Ascending aorta (tissue), 2 donors: ENCODE measurements around the gene BRD4. TPM values are rescaled to one million over a fixed set of nuclear protein-coding genes. Genes with fewer than 3 reads are reported as not detected.

Source experiments
- DNase-seq, 2 donors: peaks; one replicate each; pipeline ENCODE4 v3.0.0-alpha.2; 2019; ENCODE audit warnings: low spot score in 2 of 2
- H3K27ac ChIP-seq, 2 donors: fragments of 200-600 bp; sonication (generic); one replicate each; pipeline ENCODE4 v1.5.1; 2016 to 2017; ENCODE audit warnings: mild to moderate bottlenecking in 1 of 2
- H3K27me3 ChIP-seq: fragments of 200-600 bp; sonication (generic); one replicate; pipeline ENCODE4 v1.5.1; 2017
- H3K36me3 ChIP-seq, 2 donors: fragments of 200-600 bp; sonication (generic); one replicate each; pipeline ENCODE4 v1.5.1; 2016
- H3K4me1 ChIP-seq, 2 donors: fragments of 200-600 bp; sonication (generic); one replicate each; pipeline ENCODE4 v1.5.1; 2016 to 2017; ENCODE audit warnings: mild to moderate bottlenecking in 1 of 2
- H3K4me3 ChIP-seq, 2 donors: fragments of 200-600 bp; sonication (generic); one replicate each; pipeline ENCODE4 v1.5.1; 2016 to 2017; ENCODE audit warnings: mild to moderate bottlenecking in 1 of 2
- H3K9me3 ChIP-seq, 2 donors: fragments of 200-600 bp; sonication (generic); one replicate each; pipeline ENCODE4 v1.5.1; 2016
- intact Hi-C: fragments of 100-400 bp; cut with DNase I; formaldehyde crosslinking; loops from one replicate; pipeline ENCODE4 v1.15.1; 2023
- total RNA-seq: library from RNA; depleted of rRNA; stranded (reverse); fragments of >200 nt; gene quantifications from one replicate; pipeline ENCODE4 v1.1.0, GENCODE V29; 2016
- TF ChIP-seq, protein P1 (sequence below), 3 experiments: fragments of 200-600 bp in 2 of 3; fragments of 450-650 bp in 1 of 3; sonication (generic) in 2 of 3; IDR thresholded peaks; one replicate each; pipeline ENCODE4 v1.5.1; 2016 to 2019; ENCODE audit warnings: antibody characterized with exemption in 3 of 3, mild to moderate bottlenecking in 1 of 3, moderate library complexity in 1 of 3

Gene BRD4
- total RNA-seq, 1 donor from 2014 or later = 55.3 TPM

DNA sequence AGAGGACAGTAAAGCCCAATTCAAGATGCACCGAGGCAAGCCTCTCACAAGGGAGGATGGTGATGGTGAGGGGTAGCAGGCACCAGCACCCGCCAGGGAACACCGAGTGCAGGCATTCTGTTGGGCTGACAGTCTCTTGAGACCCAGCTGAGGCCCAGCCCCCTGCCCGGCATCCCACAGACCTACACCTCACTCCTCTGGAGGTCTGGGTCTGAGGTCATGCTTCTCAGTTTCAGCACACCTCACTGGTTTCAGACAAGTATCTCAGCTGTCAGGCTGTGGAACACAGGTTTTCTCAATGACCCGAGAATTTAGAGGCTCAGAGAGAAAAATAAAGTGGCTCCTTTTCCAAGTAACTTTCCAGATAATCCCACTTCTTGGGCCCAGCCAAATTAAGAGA is 72.4 kb downstream of the BRD4 start:
- H3K36me3 ChIP-seq = peaks cover 91 to 99% of the 10 kb centered on the region in 2 donors
- no peaks in the 10 kb centered on the region for H3K9me3 ChIP-seq
- H3K27me3 ChIP-seq = no peaks in the 10 kb centered on the region
- H3K4me1 ChIP-seq = peaks cover 13 to 15% of the 10 kb centered on the region in 2 donors
- DNase-seq = no peak
- intact Hi-C loops = loop anchor here (5.0 kb wide), 2 partner anchors 177 to 192 kb away; no protein-coding TSS in a partner anchor
- TF ChIP-seq, protein P1, sequence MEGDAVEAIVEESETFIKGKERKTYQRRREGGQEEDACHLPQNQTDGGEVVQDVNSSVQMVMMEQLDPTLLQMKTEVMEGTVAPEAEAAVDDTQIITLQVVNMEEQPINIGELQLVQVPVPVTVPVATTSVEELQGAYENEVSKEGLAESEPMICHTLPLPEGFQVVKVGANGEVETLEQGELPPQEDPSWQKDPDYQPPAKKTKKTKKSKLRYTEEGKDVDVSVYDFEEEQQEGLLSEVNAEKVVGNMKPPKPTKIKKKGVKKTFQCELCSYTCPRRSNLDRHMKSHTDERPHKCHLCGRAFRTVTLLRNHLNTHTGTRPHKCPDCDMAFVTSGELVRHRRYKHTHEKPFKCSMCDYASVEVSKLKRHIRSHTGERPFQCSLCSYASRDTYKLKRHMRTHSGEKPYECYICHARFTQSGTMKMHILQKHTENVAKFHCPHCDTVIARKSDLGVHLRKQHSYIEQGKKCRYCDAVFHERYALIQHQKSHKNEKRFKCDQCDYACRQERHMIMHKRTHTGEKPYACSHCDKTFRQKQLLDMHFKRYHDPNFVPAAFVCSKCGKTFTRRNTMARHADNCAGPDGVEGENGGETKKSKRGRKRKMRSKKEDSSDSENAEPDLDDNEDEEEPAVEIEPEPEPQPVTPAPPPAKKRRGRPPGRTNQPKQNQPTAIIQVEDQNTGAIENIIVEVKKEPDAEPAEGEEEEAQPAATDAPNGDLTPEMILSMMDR (IDR thresholded peaks at IDR 0.05) = no peak
- H3K27ac ChIP-seq = peak overlapping the region; percentile 25 to 32
- H3K4me3 ChIP-seq = no peak overlapping the region

DNA sequence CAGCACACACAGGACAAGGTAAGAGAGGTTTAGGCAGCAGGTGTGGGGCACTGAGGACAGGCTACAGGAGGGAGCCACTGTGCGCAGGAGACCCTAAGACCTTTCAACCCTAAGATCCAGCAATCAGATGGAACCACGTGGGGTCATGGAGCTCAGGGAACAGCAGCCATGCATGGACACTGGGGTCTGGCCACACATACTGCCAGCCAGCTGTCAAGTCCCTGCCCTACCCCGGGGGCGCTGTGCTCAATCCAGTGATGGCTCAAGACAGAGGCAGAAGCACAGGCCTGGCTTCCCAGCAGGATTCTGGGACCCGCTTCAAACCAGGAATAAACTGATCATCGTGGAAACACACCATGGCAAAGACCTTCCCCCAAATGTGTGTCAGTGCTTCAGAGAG is 74.6 kb downstream of the BRD4 start:
- TF ChIP-seq, protein P1 (IDR thresholded peaks at IDR 0.05) = no peak
- intact Hi-C loops = no loop called here

DNA sequence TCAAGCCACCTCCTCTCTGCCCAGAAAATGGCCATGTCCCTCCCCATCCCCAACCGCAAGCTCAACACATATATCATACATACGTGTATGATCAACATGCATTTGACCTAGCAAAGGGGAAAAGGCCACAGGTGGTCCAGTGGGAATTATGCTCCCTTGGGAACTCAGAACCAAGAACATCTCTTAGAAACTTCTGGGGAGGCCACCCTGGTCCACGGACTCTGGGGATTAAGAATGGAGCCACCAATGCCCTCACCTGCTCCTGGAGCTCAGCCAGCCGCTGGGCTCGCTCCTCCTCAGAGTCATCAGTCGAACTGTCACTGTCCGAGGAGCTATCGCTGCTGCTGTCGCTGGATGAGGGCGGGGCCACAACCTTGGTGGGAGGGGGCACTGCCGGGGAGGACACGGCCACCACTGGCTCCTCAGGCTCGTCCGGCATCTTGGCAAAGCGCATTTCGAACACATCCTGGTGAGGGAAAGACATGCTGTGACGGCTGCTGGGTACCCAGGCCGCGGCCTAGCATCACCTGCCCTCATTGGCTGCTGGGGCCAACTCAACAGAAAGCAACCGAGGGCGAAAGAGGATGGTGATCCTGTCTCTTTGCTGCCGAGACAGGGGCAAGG is 75.5 kb downstream of the BRD4 start:
- Histone ChIP-seq H3K27ac (no peak overlapping the region), H3K4me1 (peaks cover 15 to 26% of the 10 kb centered on the region in 2 donors), H3K36me3 (peaks cover 84 to 91% of the 10 kb centered on the region in 2 donors), H3K4me3 (no peak overlapping the region), H3K9me3 (no peaks in the 10 kb centered on the region), H3K27me3 (no peaks in the 10 kb centered on the region)
- DNase-seq = no peak
- TF ChIP-seq, protein P1 (IDR thresholded peaks at IDR 0.05) = no peak
- intact Hi-C loops = no loop called here

More for the DNA sequence above, 74.6 kb downstream of the BRD4 start:
- peaks cover 91 to 99% of the 10 kb centered on the region in 2 donors for H3K36me3 ChIP-seq
- DNase-seq = no peak
- no peak overlapping the region for H3K4me3 ChIP-seq
- H3K4me1 ChIP-seq = peaks cover 11 to 17% of the 10 kb centered on the region in 2 donors
- no peak overlapping the region for H3K27ac ChIP-seq
- H3K9me3 ChIP-seq = no peaks in the 10 kb centered on the region
- no peaks in the 10 kb centered on the region for H3K27me3 ChIP-seq

DNA sequence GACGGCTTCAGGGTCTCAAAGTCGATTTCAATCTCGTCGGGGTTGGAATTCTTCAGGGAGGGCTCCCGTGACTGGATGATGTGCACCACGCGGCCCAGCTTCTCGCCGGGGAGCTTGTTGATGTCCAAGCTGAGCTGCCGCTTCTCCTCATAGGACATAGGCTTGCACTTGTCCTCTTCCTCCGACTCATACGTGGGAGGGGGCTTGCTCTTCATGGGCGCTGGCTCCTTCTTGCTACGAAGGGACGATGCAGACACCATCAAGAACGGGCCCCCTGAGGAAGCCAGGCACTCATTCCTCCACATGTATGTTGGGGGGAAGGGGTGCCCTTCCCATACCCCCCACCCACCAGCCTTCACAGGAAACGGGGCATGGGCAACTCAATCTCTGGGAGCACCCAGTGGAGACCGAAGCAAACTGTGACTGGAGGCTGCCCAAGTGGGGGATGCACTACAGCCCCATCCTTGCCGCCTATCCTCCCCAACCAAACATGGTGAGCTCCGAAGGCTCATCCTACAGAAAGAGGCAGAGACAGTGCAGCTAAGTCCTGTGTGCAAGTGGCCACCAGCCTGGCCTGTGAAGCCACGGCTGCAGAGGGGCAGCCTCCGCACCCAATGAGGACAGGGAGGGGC is 76.9 kb downstream of the BRD4 start:
- Histone ChIP-seq H3K4me3 (no peak overlapping the region), H3K27ac (no peak overlapping the region), H3K4me1 (peaks cover 21 to 32% of the 10 kb centered on the region in 2 donors), H3K9me3 (no peaks in the 10 kb centered on the region), H3K27me3 (no peaks in the 10 kb centered on the region), H3K36me3 (peaks cover 78% of the 10 kb centered on the region in 2 donors)
- TF ChIP-seq, protein P1 (IDR thresholded peaks at IDR 0.05) = no peak
- intact Hi-C loops = no loop called here
- no peak for DNase-seq

DNA sequence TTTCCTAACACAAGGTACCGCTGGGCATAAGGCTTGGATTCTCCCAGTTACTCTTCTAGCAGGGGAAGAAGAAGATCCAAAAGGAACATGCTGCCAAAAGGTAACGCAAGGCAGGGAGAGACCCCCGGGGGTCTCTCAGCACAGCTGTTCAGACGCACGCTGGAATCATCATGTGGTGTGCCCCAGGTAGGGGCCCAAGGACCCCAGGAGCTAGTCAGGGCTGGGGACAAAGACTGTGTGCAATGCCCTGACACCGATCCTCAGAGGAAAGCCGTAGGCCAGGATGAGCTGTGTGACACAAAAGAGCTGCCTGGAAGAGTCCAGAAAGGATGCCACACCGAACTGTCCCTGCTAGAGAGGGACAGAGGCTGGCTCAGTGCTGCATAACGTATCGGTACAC is 77.8 kb downstream of the BRD4 start:
- no peak for DNase-seq
- Histone ChIP-seq H3K27ac (peak overlapping the region; percentile 96 to 99), H3K36me3 (peaks cover 69% of the 10 kb centered on the region in 2 donors), H3K4me3 (no peak overlapping the region), H3K27me3 (no peaks in the 10 kb centered on the region), H3K9me3 (no peaks in the 10 kb centered on the region), H3K4me1 (peaks cover 21 to 40% of the 10 kb centered on the region in 2 donors)
- TF ChIP-seq, protein P1 (IDR thresholded peaks at IDR 0.05) = no peak
- intact Hi-C loops = loop anchor here (5.0 kb wide), 3 partner anchors 127 to 1078 kb away; partner anchors contain the start of gene WIZ
